GM18498 (cell line): ENCODE results near the gene PKDCC.

Experiments used
- ATAC-seq: cut with Tn5 transposase; IDR thresholded peaks from one replicate; pipeline ENCODE4 v1.9.1; 2021; ENCODE audit warnings: mild to moderate bottlenecking, moderate library complexity; ENCODE audit not compliant: unreplicated experiment

The PKDCC gene

DNA sequence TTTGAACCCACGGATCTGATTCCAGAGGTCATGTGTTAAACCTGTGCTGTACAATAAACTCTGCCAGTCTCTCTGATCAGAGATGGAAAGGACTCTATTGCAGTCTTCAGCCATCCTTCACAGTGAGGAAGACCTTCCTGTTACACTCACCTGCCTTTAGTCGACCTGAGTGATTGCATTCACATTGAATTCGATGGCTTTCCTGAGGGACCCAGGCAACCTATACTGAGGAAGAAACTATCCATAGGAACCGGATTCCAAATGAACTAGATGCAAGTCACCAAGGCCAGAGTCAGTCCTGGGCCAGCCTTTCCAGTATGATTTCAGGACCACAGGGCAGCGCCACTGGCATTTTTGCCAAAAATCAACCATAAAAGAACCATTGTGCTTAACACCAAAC is 56.8 kb downstream of the PKDCC start:
- ATAC-seq = no peak

DNA sequence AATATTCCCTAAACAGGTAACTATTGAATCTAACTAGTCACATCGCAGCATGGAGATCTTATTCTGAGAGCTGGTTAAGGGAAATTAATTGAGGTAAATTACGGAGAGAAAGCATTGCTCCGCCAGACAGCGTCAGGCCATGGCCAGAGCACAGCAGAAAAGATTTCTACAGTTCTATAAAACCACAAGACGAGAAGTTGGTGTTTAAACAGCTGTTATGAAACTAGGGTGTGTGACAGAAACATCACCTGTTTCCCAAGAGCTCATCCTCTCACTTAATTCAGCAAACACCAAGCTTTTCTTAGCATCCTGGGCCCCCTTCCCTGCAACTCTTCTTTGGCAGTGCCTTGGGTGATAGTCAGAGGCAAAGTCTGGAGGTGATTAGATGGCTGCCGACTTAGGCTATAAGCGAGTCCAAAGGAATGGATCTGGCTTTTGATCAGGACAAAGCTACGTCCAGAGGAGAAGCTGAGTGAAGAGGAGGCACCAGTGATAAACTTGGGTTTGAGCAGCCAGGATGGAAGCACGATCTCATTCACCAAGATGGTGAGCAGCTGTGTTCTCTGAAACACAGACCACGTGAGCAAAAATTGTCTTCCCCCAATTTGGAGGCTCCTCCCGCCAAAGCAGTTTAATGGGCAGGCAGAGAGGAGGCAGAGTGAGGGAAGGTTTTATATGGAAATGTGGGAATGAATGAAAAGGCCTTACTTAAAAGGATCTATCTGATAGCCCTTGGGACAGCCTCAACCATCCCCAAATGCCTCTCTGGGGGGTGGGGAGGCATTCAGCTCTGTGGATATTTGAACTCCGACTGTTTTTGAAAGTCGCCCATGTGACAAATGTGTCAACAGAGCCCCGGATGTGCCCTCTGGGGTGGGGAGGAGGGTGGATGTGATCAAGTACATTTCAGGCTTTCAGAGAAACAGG is 57.8 kb downstream of the PKDCC start:
- peak; percentile 49 for ATAC-seq

- ATAC-seq = no peak
Observed at GRCh38 chr2:42106257-42106816, 58.5 kb downstream of the PKDCC start.

GRCh38 chr2:42107249-42108042 is 59.6 kb downstream of the PKDCC start:
- no peak for ATAC-seq
